ENCODE results near the gene NACAD.

DNA sequence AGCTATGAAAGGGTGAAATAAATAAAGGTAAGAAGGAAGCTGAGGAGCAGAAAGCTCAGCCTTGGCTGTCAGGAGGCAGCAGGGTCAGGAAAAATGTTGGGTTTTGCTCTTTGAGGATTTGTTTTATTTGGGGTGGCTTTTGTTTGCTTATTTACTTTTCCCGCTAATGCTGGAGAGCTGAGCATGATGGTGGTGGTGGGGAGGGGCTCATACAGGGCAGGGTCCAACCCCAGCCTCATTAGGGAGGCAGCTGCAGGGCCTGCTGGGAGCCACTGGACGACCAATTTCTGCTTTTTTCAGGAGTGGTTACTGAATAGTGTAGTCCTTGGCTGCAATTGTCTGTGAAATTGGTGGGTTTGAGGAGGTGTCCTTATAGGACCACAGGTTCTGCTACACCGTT is 52.5 kb downstream of the NACAD start:
- TF ChIP-seq, protein P1, sequence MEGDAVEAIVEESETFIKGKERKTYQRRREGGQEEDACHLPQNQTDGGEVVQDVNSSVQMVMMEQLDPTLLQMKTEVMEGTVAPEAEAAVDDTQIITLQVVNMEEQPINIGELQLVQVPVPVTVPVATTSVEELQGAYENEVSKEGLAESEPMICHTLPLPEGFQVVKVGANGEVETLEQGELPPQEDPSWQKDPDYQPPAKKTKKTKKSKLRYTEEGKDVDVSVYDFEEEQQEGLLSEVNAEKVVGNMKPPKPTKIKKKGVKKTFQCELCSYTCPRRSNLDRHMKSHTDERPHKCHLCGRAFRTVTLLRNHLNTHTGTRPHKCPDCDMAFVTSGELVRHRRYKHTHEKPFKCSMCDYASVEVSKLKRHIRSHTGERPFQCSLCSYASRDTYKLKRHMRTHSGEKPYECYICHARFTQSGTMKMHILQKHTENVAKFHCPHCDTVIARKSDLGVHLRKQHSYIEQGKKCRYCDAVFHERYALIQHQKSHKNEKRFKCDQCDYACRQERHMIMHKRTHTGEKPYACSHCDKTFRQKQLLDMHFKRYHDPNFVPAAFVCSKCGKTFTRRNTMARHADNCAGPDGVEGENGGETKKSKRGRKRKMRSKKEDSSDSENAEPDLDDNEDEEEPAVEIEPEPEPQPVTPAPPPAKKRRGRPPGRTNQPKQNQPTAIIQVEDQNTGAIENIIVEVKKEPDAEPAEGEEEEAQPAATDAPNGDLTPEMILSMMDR (conservative IDR thresholded peaks at IDR 0.05; ENCODE audit: low read depth, low read length): no peak
- TF ChIP-seq CEBPB (IDR thresholded peaks at IDR 0.05; ENCODE audit: low read depth, low read length) (no peak), SMC3 (IDR thresholded peaks at IDR 0.05; ENCODE audit: low read depth, low read length) (no peak), RAD21 (IDR thresholded peaks at IDR 0.05; ENCODE audit: low read length) (no peak), POLR2A (IDR thresholded peaks at IDR 0.05; ENCODE audit: low read depth, low read length) (no peak), BHLHE40 (IDR thresholded peaks at IDR 0.05; ENCODE audit: low read depth, low read length) (no peak), RCOR1 (IDR thresholded peaks at IDR 0.05; ENCODE audit: insufficient replicate concordance, low read length) (no peak), NFE2L2 (IDR thresholded peaks at IDR 0.05; ENCODE audit: low read depth, low read length) (no peak), MAFK (IDR thresholded peaks at IDR 0.05; ENCODE audit: low read depth, low read length) (no peak), MAZ (IDR thresholded peaks at IDR 0.05; ENCODE audit: borderline replicate concordance, low read depth, low read length) (no peak), CHD1 (IDR thresholded peaks at IDR 0.05; ENCODE audit: low read depth, low read length) (no peak), RFX5 (IDR thresholded peaks at IDR 0.05; ENCODE audit: low read depth, low read length) (no peak), FOS (IDR thresholded peaks at IDR 0.05; ENCODE audit: low read depth, low read length) (no peak)
- TF ChIP-seq, protein P2, sequence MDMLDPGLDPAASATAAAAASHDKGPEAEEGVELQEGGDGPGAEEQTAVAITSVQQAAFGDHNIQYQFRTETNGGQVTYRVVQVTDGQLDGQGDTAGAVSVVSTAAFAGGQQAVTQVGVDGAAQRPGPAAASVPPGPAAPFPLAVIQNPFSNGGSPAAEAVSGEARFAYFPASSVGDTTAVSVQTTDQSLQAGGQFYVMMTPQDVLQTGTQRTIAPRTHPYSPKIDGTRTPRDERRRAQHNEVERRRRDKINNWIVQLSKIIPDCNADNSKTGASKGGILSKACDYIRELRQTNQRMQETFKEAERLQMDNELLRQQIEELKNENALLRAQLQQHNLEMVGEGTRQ (IDR thresholded peaks at IDR 0.05; ENCODE audit: low read depth, low read length): no peak
